Astrocyte of the spinal cord (primary cell): Measurements from ENCODE around the gene UBE2O.

ENCODE experiments used
- DNase-seq: peaks from one replicate; pipeline ENCODE4 v3.0.0; 2011; ENCODE audit warnings: low read depth, low spot score
- H3K4me3 ChIP-seq: 2 replicates; pipeline ENCODE4 v1.5.1; 2011; ENCODE audit warnings: low read depth, mild to moderate bottlenecking, low read length, moderate library complexity
- in situ Hi-C: cut with HindIII; loops from 2 replicates; pipeline ENCODE4 v1.10.0; 2017; ENCODE audit warnings: low sequenced_read_pairs
- TF ChIP-seq, protein P1 (sequence below): IDR thresholded peaks from 2 replicates; pipeline ENCODE4 v1.5.1; 2012; ENCODE audit warnings: low read depth, mild to moderate bottlenecking, low read length, inconsistent platforms

UBE2O gene

DNA sequence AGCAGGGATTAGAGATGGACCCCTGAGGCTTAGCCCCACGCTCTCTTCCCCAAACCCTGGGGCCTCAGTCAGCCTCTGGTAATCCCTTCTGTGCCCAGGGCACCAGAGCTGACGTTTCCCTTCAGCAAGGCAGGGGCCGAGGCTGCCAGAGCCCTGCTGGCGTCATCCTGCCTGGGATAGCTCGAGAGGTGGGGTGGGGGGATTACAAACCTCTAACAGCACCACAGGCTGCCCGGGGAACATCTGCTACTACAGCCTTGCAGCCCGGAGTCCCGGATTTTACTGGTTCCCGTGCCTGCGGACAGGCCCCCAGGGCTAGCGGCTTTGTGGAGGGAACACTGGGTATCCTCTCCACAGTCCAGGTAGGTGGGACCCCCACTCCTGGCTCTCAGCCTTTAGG, 14.4 kb upstream of the UBE2O start, which contains the start of gene AANAT:
Gene AANAT, plus strand, starts transcription at position 238 of the 400 bp plus-strand sequence. CDS start 1,144 bp downstream, outside the sequence.
- TF ChIP-seq, protein P1, sequence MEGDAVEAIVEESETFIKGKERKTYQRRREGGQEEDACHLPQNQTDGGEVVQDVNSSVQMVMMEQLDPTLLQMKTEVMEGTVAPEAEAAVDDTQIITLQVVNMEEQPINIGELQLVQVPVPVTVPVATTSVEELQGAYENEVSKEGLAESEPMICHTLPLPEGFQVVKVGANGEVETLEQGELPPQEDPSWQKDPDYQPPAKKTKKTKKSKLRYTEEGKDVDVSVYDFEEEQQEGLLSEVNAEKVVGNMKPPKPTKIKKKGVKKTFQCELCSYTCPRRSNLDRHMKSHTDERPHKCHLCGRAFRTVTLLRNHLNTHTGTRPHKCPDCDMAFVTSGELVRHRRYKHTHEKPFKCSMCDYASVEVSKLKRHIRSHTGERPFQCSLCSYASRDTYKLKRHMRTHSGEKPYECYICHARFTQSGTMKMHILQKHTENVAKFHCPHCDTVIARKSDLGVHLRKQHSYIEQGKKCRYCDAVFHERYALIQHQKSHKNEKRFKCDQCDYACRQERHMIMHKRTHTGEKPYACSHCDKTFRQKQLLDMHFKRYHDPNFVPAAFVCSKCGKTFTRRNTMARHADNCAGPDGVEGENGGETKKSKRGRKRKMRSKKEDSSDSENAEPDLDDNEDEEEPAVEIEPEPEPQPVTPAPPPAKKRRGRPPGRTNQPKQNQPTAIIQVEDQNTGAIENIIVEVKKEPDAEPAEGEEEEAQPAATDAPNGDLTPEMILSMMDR: no peak
- H3K4me3 ChIP-seq: no peak within 1 kb of the TSS
- in situ Hi-C loops: no loop called here
- no peak for DNase-seq

DNA sequence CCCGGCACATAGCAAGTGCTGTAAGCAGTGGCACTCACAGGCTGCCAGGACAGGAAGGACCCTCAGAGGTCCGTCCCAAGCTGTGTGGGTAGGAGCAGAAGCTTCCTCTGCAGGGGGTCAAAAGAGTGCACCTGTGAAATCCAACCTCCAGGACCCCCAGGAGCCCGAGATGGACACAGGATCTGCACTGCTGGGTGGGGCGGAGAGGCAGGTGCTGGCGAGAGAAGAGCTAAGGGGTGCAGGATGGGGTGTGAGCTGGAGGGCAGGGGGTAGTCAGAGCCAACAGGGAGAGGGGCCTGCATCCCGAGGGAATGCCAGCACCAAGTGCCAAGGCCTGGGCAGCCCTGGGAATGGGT, 13.8 kb upstream of the UBE2O start:
- no peak for DNase-seq
- TF ChIP-seq, protein P1: no peak
- in situ Hi-C loops: no loop called here

DNA sequence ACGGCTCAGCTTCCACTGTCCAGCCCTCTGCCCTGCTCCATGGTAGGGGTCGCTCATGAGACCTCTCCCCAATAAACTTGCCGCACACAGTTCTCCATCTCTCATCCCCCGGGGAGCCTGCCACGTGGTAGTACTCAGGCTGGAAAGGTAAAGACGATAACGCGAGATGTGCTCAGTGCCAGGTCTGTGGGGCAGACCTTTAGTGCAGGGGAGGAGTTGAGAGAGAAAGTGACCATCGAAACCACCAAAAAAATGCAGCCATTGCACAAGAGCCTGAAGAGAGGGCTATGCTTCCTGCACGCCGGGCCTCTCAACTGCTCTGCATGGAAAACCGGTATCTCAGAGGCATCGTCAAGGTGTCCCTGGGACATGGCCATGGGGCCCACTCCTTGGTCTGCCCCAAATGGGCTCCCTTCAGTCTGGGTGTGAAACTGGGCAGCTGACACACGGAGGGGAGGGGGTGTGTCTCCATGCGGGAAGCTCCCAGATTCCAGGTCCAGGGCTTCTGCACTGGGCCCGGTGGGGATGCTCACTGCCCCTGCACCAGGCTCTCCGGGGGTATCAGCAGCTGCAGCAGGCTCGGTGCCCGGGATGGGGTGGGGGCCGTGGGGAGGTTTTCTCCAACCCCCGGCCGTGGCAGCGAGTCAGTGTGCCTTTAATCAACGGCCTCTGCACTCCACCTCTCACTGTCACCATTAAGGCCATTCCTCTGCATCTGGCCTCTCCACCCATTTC, 9.8 kb upstream of the UBE2O start:
- TF ChIP-seq, protein P1: no peak
- DNase-seq: no peak
- in situ Hi-C loops: no loop called here
- H3K4me3 ChIP-seq: no peak overlapping the region

More for the DNA sequence above, 13.8 kb upstream of the UBE2O start:
- H3K4me3 ChIP-seq: no peak overlapping the region

DNA sequence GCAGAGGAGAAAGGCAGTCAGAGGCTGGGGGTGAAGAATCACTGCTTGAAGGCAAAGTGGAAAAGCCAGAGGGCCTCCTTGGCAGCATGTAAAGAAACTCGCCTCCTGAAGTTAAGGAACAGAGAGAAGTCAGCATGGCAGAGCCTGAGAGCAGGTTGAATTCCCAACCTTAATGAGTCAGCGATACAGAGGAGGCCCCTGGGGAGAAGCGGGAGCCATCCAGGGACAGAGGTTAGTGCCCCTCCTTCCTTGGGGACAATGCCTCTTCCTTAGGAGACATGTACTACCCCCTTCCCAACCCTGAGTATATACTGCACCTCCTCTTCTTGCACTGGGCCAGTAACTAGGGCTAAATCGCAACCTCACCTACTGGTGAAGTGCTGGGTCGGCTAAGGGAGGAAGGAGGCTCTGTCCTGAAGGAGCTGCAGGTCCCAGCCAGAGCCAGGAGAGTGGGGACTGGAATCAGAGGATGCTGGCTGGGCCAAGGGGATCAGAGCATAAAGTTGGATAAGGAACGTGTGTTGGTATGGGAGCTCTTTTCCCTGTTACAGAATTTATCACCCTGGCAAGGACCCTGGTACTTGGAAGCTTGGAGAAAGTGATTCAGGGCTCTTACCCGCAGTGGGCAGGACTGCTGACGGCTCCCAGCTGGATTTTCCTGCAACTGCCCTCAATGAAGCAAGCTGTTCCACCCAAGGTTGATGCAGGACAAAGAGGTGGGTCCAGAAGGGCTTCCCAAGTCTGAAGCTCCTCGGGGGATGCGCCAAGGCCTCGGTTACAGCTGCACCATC, 9.0 kb upstream of the UBE2O start:
- no peak overlapping the region for H3K4me3 ChIP-seq
- DNase-seq: no peak
- TF ChIP-seq, protein P1: no peak
- in situ Hi-C loops: no loop called here

DNA sequence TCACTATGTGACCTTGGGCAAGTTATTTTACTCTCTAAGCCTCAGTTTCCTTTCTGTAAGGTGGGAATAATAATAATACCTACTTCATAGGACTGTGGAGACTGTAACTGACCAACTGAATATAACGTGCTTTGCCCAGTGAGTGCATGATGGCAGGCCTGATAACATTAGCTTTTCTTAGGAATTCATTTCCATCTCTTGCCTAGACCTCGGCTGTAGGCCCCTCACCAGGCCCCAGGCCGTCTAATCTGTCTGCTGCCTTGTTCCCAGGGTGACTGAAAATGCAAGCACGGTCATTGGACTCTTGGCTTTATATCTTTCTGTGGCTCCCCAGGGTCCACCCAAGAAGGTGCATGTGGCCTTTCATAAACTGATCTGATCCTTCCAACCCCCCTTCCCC, 6.7 kb upstream of the UBE2O start:
- no peak overlapping the region for H3K4me3 ChIP-seq
- DNase-seq: no peak
- in situ Hi-C loops: no loop called here
- TF ChIP-seq, protein P1: no peak

DNA sequence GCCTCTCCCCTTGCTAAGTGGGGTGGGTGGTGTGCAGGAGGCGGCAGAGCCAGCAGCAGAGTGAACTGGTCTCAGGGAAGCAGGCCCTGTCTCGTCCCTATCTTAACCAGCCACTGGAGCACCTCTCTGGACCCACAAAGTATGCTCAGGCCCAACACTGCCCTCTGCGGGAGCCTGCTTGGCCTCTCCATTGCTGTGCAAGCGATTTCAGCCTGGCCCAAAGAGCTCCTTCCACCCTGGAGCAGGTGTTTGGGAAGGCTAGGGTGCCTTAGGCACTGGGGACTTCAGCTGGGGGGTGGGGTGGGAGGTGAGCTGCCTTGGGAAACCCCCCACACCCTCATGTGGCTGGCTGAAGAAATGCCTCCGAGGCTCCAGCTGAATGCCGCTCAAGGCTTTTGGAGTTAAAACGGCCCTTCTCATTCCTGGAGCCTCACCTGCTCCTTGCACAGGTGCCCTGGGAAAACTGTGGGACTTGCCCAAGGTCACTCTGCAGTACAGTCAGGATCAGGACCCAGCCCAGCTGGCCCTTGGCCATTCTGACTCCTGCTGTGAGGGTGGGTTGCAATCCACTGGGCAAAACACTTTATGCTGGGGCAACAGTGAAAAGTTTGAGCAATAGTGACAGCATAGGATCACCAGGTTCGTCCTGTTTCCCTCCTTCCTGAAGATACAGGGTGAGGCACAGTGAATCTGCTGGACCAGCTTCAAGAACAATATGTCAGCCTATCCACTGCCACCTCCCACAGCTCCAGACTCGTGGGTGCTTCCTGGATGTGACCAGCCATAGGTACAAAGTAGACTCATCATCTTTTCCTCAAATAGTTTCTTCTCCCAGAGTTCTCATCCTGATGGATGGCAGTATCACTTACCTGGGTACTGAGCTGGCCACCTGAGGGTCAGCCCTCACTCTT, 5.9 kb upstream of the UBE2O start:
- peak; percentile 50 for DNase-seq
- no peak overlapping the region for H3K4me3 ChIP-seq
- TF ChIP-seq, protein P1: peak; percentile 75
- in situ Hi-C loops: no loop called here
